Muscle layer of duodenum (tissue), 2 donors: ENCODE measurements around the gene USF1.
"Not testable (repeated sequence)": the region's sequence is repeated elsewhere in the genome, so short reads cannot be mapped to it uniquely, and the experiment has no call there.

Experiments
- H3K27ac ChIP-seq: one replicate; pipeline ENCODE4 v1.7.0; 2013; ENCODE audit warnings: mild to moderate bottlenecking, low read length
- H3K27me3 ChIP-seq: one replicate; pipeline ENCODE4 v1.7.0; 2013; ENCODE audit warnings: low read depth, mild to moderate bottlenecking, control low read depth, low read length
- H3K36me3 ChIP-seq, 2 donors: one replicate each; pipeline ENCODE4 v1.7.0; 2013; ENCODE audit warnings: low read length in 2 of 2, control low read depth in 1 of 2, mild to moderate bottlenecking in 1 of 2; ENCODE audit not compliant: insufficient read depth in 2 of 2, control insufficient read depth in 1 of 2
- H3K4me1 ChIP-seq, 2 donors: one replicate each; pipeline ENCODE4 v1.7.0; 2013; ENCODE audit warnings: low read length in 2 of 2, mild to moderate bottlenecking in 2 of 2, control low read depth in 1 of 2, moderate library complexity in 1 of 2; ENCODE audit not compliant: insufficient read depth in 2 of 2, control insufficient read depth in 1 of 2
- H3K4me3 ChIP-seq, 2 donors: one replicate each; pipeline ENCODE4 v1.7.0; 2013; ENCODE audit warnings: low read length in 2 of 2, low read depth in 1 of 2, mild to moderate bottlenecking in 1 of 2
- H3K9me3 ChIP-seq, 2 donors: one replicate each; pipeline ENCODE4 v1.7.0; 2013; ENCODE audit warnings: low read length in 2 of 2, control low read depth in 1 of 2, mild to moderate bottlenecking in 1 of 2; ENCODE audit not compliant: control insufficient read depth in 1 of 2
- donor health status: healthy.

Gene USF1

GRCh38 chr1:161022432-161022831, 23.3 kb downstream of the USF1 start:
- Histone ChIP-seq H3K27ac (peak overlapping the region; percentile 53), H3K4me1 (peaks cover 8 to 13% of the 10 kb centered on the region in 2 donors)
- not testable (repeated sequence) for H3K27me3 ChIP-seq, H3K9me3 ChIP-seq, H3K36me3 ChIP-seq, H3K4me3 ChIP-seq

GRCh38 chr1:161021970-161022353, 23.8 kb downstream of the USF1 start:
- peak overlapping the region in 1 of 2 donors; percentile 72 for H3K4me3 ChIP-seq
- H3K36me3 ChIP-seq: no peaks in the 10 kb centered on the region
- H3K27ac ChIP-seq: peak overlapping the region; percentile 53
- H3K27me3 ChIP-seq: no peaks in the 10 kb centered on the region
- peaks cover 8 to 13% of the 10 kb centered on the region in 2 donors for H3K4me1 ChIP-seq
- H3K9me3 ChIP-seq: no peaks in the 10 kb centered on the region

- H3K9me3 ChIP-seq: no peaks in the 10 kb centered on the region
- no peaks in the 10 kb centered on the region for H3K27me3 ChIP-seq
- peak overlapping the region; percentile 53 for H3K27ac ChIP-seq
- no peaks in the 10 kb centered on the region for H3K36me3 ChIP-seq
- peak overlapping the region; percentile 72 to 73 for H3K4me3 ChIP-seq
- peaks cover 8 to 13% of the 10 kb centered on the region in 2 donors for H3K4me1 ChIP-seq
Measured at GRCh38 chr1:161021165-161021969, 24.4 kb downstream of the USF1 start.

GRCh38 chr1:161020509-161021164, 25.1 kb downstream of the USF1 start, which contains the start of gene F11R:
Gene F11R (minus strand): TSS chr1:161021152. CDS start chr1:161021073, 79 bp downstream.
- H3K9me3 ChIP-seq: no peaks in the 10 kb centered on the region
- H3K4me1 ChIP-seq: peaks cover 8 to 13% of the 10 kb centered on the region in 2 donors
- H3K27ac ChIP-seq: peak within 1 kb of the TSS; percentile 87
- H3K27me3 ChIP-seq: no peaks in the 10 kb centered on the region
- no peaks in the 10 kb centered on the region for H3K36me3 ChIP-seq
- H3K4me3 ChIP-seq: peak within 1 kb of the TSS; percentile 72 to 73

GRCh38 chr1:161019751-161020495, 25.9 kb downstream of the USF1 start:
- Histone ChIP-seq H3K4me3 (peak overlapping the region; percentile 72 to 73), H3K4me1 (peaks cover 8 to 13% of the 10 kb centered on the region in 2 donors), H3K9me3 (no peaks in the 10 kb centered on the region), H3K27ac (peak overlapping the region; percentile 87), H3K27me3 (no peaks in the 10 kb centered on the region), H3K36me3 (no peaks in the 10 kb centered on the region)

- H3K36me3 ChIP-seq, H3K27me3 ChIP-seq, H3K9me3 ChIP-seq: not testable (repeated sequence)
- peak overlapping the region; percentile 87 for H3K27ac ChIP-seq
- peaks cover 10 to 13% of the 10 kb centered on the region in 2 donors for H3K4me1 ChIP-seq
- peak overlapping the region in 1 of 2 donors; percentile 73 for H3K4me3 ChIP-seq
Measured at GRCh38 chr1:161019111-161019660, 26.6 kb downstream of the USF1 start.

GRCh38 chr1:161018631-161018930, 27.2 kb downstream of the USF1 start:
- Histone ChIP-seq H3K36me3 (no peaks in the 10 kb centered on the region), H3K4me3 (no peak overlapping the region), H3K4me1 (peaks cover 12 to 13% of the 10 kb centered on the region in 2 donors), H3K27ac (peak overlapping the region; percentile 14), H3K27me3 (no peaks in the 10 kb centered on the region), H3K9me3 (no peaks in the 10 kb centered on the region)

GRCh38 chr1:161017756-161018630, 27.8 kb downstream of the USF1 start:
- Histone ChIP-seq H3K36me3 (no peaks in the 10 kb centered on the region), H3K27me3 (no peaks in the 10 kb centered on the region), H3K9me3 (no peaks in the 10 kb centered on the region), H3K27ac (peak overlapping the region; percentile 47), H3K4me1 (peaks cover 13 to 17% of the 10 kb centered on the region in 2 donors), H3K4me3 (no peak overlapping the region)

GRCh38 chr1:161017181-161017580, 28.6 kb downstream of the USF1 start:
- not testable (repeated sequence) for H3K9me3 ChIP-seq, H3K27me3 ChIP-seq, H3K4me3 ChIP-seq, H3K36me3 ChIP-seq
- peak overlapping the region; percentile 47 for H3K27ac ChIP-seq
- H3K4me1 ChIP-seq: peaks cover 13 to 19% of the 10 kb centered on the region in 2 donors

- H3K27ac ChIP-seq, H3K27me3 ChIP-seq, H3K9me3 ChIP-seq, H3K4me3 ChIP-seq, H3K36me3 ChIP-seq: not testable (repeated sequence)
- H3K4me1 ChIP-seq: peaks cover 13 to 22% of the 10 kb centered on the region in 2 donors
Measured at GRCh38 chr1:161016683-161017082, 29.1 kb downstream of the USF1 start.
